NCI-H1105 treated with DMSO at 0.1 percent for 48 hours (cell line): Measurements from ENCODE around the gene VAMP2.

Source experiments
- DNase-seq: peaks from one replicate; lab custom pipeline; 2025; lab: John Stamatoyannopoulos, UW

The VAMP2 gene

GRCh38 chr17:8155231-8155995 lies 7.3 kb downstream of the VAMP2 start:
- DNase-seq = no peak

GRCh38 chr17:8154608-8155155 lies 8.1 kb downstream of the VAMP2 start:
- no peak for DNase-seq

GRCh38 chr17:8153957-8154607 lies 8.7 kb downstream of the VAMP2 start:
- peak; percentile 67 for DNase-seq

- DNase-seq = no peak
These were observed 9.2 kb downstream of the VAMP2 start for GRCh38 chr17:8153525-8153956.

- no peak for DNase-seq
These were observed 9.7 kb downstream of the VAMP2 start for GRCh38 chr17:8153031-8153451.

GRCh38 chr17:8152112-8152775 lies 10.5 kb downstream of the VAMP2 start, which contains the start of gene PER1:
Gene PER1, minus strand, starts transcription at chr17:8152404. Its CDS starts 1,698 bp downstream, at chr17:8150706.
- peak; percentile 82 for DNase-seq

- peak; percentile 34 for DNase-seq
These were observed 11.1 kb downstream of the VAMP2 start for GRCh38 chr17:8151641-8152111.

- DNase-seq = peak; percentile 87
These were observed 11.6 kb downstream of the VAMP2 start for GRCh38 chr17:8151120-8151640.

- DNase-seq = no peak
These were observed 12.3 kb downstream of the VAMP2 start for GRCh38 chr17:8150194-8151119.

GRCh38 chr17:8149419-8150193 lies 13.1 kb downstream of the VAMP2 start:
- no peak for DNase-seq

- DNase-seq = no peak
These were observed 14.2 kb downstream of the VAMP2 start for GRCh38 chr17:8148560-8148959.

- DNase-seq = no peak
These were observed 14.8 kb downstream of the VAMP2 start for GRCh38 chr17:8147805-8148404.

- DNase-seq = no peak
These were observed 15.5 kb downstream of the VAMP2 start for GRCh38 chr17:8147141-8147804.

GRCh38 chr17:8146381-8147140 lies 16.2 kb downstream of the VAMP2 start:
- no peak for DNase-seq

- DNase-seq = no peak
These were observed 16.9 kb downstream of the VAMP2 start for GRCh38 chr17:8145811-8146210.

GRCh38 chr17:8144401-8145231 lies 18.1 kb downstream of the VAMP2 start:
- no peak for DNase-seq

- DNase-seq = no peak
These were observed 19.0 kb downstream of the VAMP2 start for GRCh38 chr17:8143581-8144400.
